ENCODE data around the gene STOML1. TPM values are rescaled to one million over a fixed set of nuclear protein-coding genes. Genes with fewer than 3 reads are reported as not detected.

STOML1 gene
- total RNA-seq, 1 donor from 2014 or later: 16.3 TPM

DNA sequence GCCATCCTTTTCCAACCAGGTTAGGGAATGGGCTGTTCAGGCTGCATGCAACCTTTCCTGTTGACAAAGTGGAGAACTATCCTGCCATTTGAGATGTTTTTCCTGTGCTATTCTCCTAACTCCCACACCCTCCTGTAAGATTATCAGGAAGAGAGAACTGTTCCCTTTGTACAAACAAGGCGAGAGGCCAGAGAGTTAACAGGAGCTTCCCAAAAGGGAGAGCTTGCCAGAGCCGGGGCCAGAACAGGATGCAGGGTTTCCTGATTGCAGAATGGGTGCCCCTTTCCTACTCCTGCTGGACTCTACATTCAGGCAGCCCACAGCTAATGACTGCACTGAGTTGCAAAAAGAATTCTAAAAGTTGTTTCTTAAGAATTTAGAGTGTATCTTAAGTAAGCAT is 19.5 kb upstream of the STOML1 start:
- no peaks in the 10 kb centered on the region for H3K9me3 ChIP-seq
- no peaks in the 10 kb centered on the region for H3K27me3 ChIP-seq (ENCODE audit: low read depth)
- H3K4me1 ChIP-seq: peaks cover 73% of the 10 kb centered on the region
- TF ChIP-seq, protein P1, sequence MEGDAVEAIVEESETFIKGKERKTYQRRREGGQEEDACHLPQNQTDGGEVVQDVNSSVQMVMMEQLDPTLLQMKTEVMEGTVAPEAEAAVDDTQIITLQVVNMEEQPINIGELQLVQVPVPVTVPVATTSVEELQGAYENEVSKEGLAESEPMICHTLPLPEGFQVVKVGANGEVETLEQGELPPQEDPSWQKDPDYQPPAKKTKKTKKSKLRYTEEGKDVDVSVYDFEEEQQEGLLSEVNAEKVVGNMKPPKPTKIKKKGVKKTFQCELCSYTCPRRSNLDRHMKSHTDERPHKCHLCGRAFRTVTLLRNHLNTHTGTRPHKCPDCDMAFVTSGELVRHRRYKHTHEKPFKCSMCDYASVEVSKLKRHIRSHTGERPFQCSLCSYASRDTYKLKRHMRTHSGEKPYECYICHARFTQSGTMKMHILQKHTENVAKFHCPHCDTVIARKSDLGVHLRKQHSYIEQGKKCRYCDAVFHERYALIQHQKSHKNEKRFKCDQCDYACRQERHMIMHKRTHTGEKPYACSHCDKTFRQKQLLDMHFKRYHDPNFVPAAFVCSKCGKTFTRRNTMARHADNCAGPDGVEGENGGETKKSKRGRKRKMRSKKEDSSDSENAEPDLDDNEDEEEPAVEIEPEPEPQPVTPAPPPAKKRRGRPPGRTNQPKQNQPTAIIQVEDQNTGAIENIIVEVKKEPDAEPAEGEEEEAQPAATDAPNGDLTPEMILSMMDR (IDR thresholded peaks at IDR 0.05): no peak
- intact Hi-C loops (cut with DNase I): no loop called here
- peaks cover 31% of the 10 kb centered on the region for H3K36me3 ChIP-seq
- H3K4me3 ChIP-seq: no peak overlapping the region
- DNase-seq: no peak
- ATAC-seq: peak; percentile 66 to 79
- peak overlapping the region; percentile 57 for H3K27ac ChIP-seq

DNA sequence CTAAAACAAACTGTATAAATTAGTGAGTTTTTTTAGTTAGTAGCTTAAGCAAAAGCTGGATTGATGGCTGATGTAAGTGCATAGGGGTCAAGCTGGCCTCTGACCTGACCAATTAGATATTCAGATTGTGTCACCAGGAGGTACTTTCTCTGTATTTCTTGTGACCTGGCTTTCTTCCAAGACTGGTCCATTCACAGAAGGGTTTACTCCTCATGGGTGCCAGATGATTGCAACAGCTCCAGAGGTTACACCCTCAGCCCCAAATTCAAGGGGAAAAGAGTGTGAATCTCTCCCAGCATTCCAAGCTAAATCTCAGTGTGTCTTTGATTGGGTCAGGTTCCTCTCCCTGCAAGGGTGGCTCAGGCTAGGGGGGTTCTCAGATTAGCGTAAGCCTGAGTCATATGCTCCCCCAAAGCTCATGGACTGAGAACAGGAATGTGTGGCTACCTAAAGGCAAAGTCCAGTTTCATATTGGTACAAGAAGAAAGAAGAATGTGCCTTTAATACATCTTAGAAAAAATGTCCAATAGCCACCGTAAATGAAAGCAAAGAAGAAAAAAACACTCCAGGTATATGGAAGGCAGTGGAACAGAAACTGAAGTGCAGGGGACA is 18.9 kb upstream of the STOML1 start:
- peak; percentile 40 to 64 for ATAC-seq
- DNase-seq: no peak
- H3K9me3 ChIP-seq: no peaks in the 10 kb centered on the region
- no peak overlapping the region for H3K4me3 ChIP-seq
- H3K27ac ChIP-seq: peak overlapping the region; percentile 57
- peaks cover 79% of the 10 kb centered on the region for H3K4me1 ChIP-seq
- no peaks in the 10 kb centered on the region for H3K27me3 ChIP-seq (ENCODE audit: low read depth)
- TF ChIP-seq, protein P1 (IDR thresholded peaks at IDR 0.05): no peak
- intact Hi-C loops (cut with DNase I): no loop called here
- peaks cover 35% of the 10 kb centered on the region for H3K36me3 ChIP-seq

DNA sequence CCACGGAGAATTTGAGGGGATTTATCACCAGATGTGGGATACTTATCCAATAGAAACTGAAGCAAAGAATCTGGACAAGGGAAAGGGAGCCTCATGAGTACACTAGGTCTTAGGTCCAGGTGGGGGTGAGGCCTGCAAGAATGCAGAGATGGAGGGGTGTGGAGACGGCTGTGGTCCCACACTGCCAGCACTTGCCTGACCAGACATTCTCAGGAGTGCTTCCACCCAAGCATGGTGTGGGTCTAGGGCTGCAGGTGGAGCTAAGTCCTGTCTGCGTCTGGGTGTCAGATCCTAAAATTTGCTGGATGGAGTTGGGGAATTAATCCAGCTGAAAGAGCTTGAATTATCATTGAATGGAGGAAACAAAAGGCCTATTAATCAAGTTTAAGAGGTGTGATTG is 16.8 kb upstream of the STOML1 start:
- peaks cover 84% of the 10 kb centered on the region for H3K4me1 ChIP-seq

DNA sequence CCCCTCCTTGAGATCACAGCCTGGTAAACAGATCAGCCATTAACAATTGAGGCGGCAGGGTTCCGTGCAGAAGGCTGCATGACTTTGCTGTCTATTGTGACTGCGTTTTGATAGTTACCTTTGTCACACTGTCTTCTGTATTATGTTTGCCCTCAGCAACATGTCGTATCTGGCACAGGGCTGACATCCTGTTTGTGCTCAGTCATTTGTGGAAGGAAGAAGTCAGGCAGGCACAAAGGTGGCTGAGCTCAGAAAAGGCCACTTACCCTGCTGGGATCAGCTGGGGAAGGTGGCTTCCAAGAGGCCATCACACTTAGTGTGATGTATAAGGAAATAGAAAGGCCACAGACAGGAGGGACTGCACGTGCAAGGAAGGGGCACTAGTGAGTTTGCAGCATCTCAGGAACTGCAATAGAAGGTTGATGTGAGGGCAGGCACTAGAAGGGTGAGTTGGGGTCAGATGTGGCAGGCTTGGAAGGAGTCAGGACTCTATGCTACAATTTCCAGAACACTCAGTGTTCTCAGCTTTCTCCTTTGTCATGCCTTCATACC is 15.8 kb upstream of the STOML1 start:
- TF ChIP-seq, protein P1 (IDR thresholded peaks at IDR 0.05): no peak
- intact Hi-C loops (cut with DNase I): no loop called here
- no peak overlapping the region for H3K27ac ChIP-seq
- DNase-seq (no peak), ATAC-seq (peak in 1 of 2 donors; percentile 12)
- peaks cover 43% of the 10 kb centered on the region for H3K36me3 ChIP-seq
- peaks cover 86% of the 10 kb centered on the region for H3K4me1 ChIP-seq
- H3K9me3 ChIP-seq: no peaks in the 10 kb centered on the region
- H3K4me3 ChIP-seq: no peak overlapping the region
- H3K27me3 ChIP-seq (ENCODE audit: low read depth): no peaks in the 10 kb centered on the region

More for the DNA sequence above, 16.8 kb upstream of the STOML1 start:
- intact Hi-C loops (cut with DNase I): no loop called here
- TF ChIP-seq, protein P1 (IDR thresholded peaks at IDR 0.05): no peak
- no peak overlapping the region for H3K4me3 ChIP-seq
- DNase-seq: no peak
- ATAC-seq: no peak
- no peaks in the 10 kb centered on the region for H3K27me3 ChIP-seq (ENCODE audit: low read depth)
- peaks cover 38% of the 10 kb centered on the region for H3K36me3 ChIP-seq
- H3K9me3 ChIP-seq: no peaks in the 10 kb centered on the region
- H3K27ac ChIP-seq: no peak overlapping the region

DNA sequence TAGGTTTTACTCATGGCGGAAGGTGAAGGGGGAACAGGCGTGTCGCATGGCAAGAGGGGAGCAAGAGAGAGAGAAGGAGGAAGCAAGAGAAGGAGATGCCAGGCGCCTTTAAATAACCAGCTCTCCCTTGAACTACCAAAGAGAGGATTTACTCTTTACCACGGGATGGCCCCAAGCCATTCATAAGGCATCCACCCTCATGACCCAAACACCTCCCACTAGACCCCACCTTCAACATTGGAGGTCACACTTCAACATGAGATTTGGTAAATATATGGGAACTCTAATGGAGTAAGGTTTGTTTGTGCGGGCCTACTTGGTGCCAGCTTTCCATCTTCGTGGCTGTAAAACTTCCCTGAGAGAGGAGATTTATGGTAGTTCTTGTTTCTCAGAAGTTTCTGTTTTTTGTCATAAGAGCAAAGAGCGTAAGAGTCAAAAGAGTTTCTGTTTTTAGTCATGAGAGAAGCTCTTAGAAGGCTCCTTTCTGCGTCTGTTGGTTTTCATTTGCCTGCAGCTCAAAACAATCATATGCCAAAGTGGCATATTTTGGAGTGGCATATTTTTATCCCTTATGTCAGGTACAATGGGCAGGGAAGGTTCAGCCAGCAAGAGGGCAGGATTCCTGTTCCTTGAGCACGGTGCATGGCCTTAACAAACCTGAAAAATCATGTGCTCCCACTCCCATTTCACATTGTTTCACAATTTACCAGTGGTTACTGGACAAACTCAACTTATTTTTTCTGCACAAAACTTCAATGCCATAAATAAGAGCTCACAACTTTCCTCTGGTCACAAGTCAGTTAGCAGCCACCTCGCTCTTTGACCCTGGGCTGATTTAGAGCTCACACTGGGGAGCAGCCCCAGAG is 14.9 kb upstream of the STOML1 start:
- intact Hi-C loops (cut with DNase I): no loop called here
- Histone ChIP-seq H3K4me1 (peaks cover 80% of the 10 kb centered on the region), H3K9me3 (no peaks in the 10 kb centered on the region), H3K27ac (peak overlapping the region; percentile 47), H3K27me3 (ENCODE audit: low read depth) (no peaks in the 10 kb centered on the region), H3K36me3 (peaks cover 51% of the 10 kb centered on the region), H3K4me3 (no peak overlapping the region)
- ATAC-seq: no peak
- no peak for DNase-seq
- TF ChIP-seq, protein P1 (IDR thresholded peaks at IDR 0.05): no peak

Measured in lower lobe of right lung (tissue), 2 donors.